SIG-M5 treated with dmso at 0.1 percent for 504 hours (cell line): ENCODE measurements around the gene SYNE4.
A peak's percentile ranks its signal among the peaks of the same experiment; 100 is the strongest.

Experiments used
- DNase-seq: peaks from one replicate; lab custom pipeline; 2025; ENCODE audit not compliant: unreplicated experiment; lab: John Stamatoyannopoulos, UW

The SYNE4 gene

GRCh38 chr19:36026091-36026876 lies 17.7 kb upstream of the SYNE4 start:
- no peak for DNase-seq

GRCh38 chr19:36025541-36025940 lies 16.9 kb upstream of the SYNE4 start:
- no peak for DNase-seq

GRCh38 chr19:36023432-36023831 lies 14.8 kb upstream of the SYNE4 start:
- DNase-seq = no peak

- no peak for DNase-seq
These were observed 10.6 kb upstream of the SYNE4 start for GRCh38 chr19:36019061-36019670.

- DNase-seq = peak; percentile 99
These were observed 5.7 kb upstream of the SYNE4 start, which contains the start of gene ALKBH6 for GRCh38 chr19:36014012-36014924. Gene ALKBH6, minus strand, starts transcription at chr19:36014213. Its CDS starts 816 bp downstream, at chr19:36013397.

GRCh38 chr19:36013280-36014011 lies 4.8 kb upstream of the SYNE4 start:
- DNase-seq = no peak

GRCh38 chr19:36010402-36010801 lies 1.8 kb upstream of the SYNE4 start:
- DNase-seq = no peak

GRCh38 chr19:36009633-36010379 lies 1.2 kb upstream of the SYNE4 start:
- no peak for DNase-seq

GRCh38 chr19:36009220-36009619 lies 607 bp upstream of the SYNE4 start:
- no peak for DNase-seq

GRCh38 chr19:36006955-36007354 lies 1.7 kb downstream of the SYNE4 start:
- DNase-seq = no peak

- no peak for DNase-seq
These were observed 5.3 kb downstream of the SYNE4 start for GRCh38 chr19:36003284-36003683.

GRCh38 chr19:36001605-36002004 lies 7.0 kb downstream of the SYNE4 start:
- DNase-seq = no peak

- no peak for DNase-seq
These were observed 11.8 kb downstream of the SYNE4 start for GRCh38 chr19:35996777-35997176.

- DNase-seq = peak; percentile 90
These were observed 13.3 kb downstream of the SYNE4 start, which contains the start of gene SDHAF1 for GRCh38 chr19:35995048-35995993. Gene SDHAF1, plus strand, starts transcription at chr19:35995188. Its CDS starts 87 bp downstream, at chr19:35995275.

GRCh38 chr19:35993923-35994598 lies 14.6 kb downstream of the SYNE4 start:
- DNase-seq = no peak

GRCh38 chr19:35992907-35993765 lies 15.5 kb downstream of the SYNE4 start:
- no peak for DNase-seq

GRCh38 chr19:35991731-35992450 lies 16.7 kb downstream of the SYNE4 start:
- DNase-seq = no peak
